AG08395 (cell line): Measurements from ENCODE around the gene STAG2.
"Not testable (repeated sequence)": the region's sequence is repeated elsewhere in the genome, so short reads cannot be mapped to it uniquely, and the experiment has no call there.

Experiments
- DNase-seq: peaks from one replicate; pipeline ENCODE4 v3.0.0; 2012; ENCODE audit warnings: mixed read lengths, low spot score

Gene STAG2

GRCh38 chrX:123961268-123962005 is at the start of gene STAG2:
Gene STAG2, plus strand, starts transcription at chrX:123961706. Its CDS starts 60,922 bp downstream, at chrX:124022628.
- DNase-seq = peak; percentile 50

DNA sequence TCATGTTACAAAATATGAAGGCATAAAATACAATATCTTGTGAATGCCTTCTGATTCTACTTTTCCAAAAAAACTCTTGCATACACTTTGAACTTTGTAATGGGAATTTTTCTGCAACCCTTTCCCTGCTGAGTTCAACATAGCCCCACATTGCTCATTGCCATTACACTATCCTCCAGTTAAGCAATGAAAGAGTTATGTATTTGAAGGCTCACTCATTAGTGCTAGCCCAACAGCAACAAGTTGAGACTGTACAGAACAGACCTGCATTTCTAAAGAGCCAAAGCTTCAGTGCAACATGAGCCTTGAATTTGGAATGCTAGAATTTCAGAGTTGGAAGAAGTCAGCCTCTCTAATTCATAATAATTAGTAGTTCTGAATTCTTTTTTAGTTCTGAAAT is 44.4 kb upstream of the STAG2 start:
- no peak for DNase-seq

GRCh38 chrX:123918106-123918721 is 43.3 kb upstream of the STAG2 start:
- DNase-seq = no peak

DNA sequence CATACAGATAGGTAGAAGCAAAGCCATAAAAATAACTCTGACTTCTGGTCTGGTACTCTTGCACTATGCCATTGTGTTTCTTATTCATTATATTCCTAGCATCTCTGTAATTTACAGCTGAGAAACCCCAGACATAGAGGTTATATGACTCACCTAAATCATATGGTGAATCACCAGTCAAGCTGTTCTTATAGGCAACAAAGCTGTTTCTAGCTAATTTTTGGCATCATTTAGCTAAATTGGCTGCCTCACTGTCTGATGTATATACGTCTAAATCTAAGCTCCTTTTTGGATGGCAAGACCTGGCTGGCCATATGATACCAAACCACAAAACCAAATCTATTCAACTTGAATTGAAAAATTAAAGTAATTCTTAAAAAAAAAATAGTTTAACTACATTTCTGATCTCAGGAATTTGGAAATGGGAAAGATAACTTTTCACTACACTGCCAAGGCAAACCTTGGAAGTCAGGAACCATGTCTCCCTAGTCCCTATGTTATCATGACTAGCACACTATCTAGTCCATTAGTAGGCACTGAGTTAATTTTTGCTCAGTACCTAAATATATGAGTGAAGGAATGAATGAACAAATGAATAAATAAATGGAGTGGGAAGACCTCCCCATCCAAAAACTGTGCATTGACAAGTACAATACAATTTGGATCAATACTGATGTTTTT is 41.3 kb upstream of the STAG2 start:
- DNase-seq = peak; percentile 55

GRCh38 chrX:123923211-123923610 is 38.3 kb upstream of the STAG2 start:
- DNase-seq = no peak

GRCh38 chrX:123924186-123924585 is 37.3 kb upstream of the STAG2 start:
- no peak for DNase-seq

DNA sequence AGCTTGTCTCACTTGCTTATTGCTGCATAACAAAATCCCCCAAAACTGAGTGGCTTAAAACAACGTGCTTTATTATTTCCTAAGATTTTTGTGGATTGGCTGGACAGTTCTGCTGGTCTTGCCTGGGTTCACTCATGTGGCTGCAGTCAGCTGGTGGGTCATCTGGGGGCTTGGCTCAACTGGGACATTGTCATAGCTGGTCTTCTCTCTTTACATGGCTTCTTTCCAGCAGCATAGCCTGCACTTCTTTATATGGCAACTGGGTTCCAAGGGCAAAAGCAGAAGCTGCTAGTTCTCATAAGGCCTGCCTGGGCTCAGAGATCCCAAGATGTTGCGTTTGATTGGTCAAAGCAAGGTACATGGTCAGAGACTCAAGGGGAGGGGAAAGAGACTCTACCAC is 33.7 kb upstream of the STAG2 start:
- no peak for DNase-seq

DNA sequence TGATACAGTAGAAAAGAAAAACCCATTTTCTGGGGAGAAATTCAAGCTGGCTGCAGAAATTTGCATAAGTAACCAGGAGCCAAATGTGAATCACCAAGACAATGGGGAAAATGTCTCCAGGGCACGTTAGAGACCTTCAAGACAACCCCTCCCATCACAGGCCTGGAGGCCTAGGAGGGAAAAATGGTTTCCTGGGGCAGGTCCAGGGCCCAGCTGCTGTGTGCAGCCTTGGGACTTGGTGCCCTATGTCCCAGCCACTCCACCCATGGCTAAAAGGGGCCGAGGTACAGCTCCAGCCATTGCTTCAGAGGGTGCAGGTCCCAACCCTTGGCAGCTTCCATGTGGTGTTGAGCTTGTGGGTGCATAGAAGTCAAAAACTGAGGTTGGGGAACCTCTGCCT is 29.5 kb upstream of the STAG2 start:
- DNase-seq = not testable (repeated sequence)

- DNase-seq = no peak
These were observed 18.4 kb upstream of the STAG2 start for GRCh38 chrX:123943074-123943473.

DNA sequence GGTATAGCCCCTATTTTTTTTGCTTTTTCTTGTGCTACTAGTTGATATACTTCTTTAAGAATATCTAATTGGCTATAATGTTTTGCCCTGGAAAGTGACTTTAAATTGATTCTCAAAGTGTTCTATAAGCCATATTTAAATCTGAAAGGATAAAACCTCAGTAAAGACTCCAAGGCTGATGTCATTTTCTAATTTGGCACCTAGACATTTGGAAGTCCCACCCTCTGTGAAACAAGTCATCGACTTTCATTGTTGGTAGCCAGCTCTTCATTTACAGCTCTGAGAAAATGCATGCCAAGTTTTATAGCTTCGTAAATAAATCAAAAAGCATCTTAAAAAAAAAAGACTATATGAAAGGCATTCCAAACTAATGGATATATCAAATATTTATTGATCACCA is 18.0 kb upstream of the STAG2 start:
- DNase-seq = no peak

DNA sequence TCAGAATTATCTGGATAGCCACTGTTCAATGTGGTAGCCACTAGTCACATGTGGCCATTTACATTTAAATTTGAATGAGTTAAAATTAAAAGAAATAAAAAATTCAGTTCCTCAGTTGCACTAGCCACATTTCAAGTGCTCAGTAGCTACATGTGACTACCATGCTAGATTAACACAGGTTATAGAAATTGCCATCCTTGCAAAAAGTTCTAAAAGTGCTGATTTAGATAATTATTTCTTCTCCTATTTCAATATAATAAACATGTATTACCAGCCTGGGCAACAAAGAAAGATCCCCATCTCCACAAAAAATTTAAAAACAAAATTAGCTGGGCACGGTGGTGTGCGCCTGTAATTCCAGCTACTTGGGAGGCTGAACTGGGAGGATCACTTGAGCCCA is 11.7 kb upstream of the STAG2 start:
- DNase-seq = no peak

DNA sequence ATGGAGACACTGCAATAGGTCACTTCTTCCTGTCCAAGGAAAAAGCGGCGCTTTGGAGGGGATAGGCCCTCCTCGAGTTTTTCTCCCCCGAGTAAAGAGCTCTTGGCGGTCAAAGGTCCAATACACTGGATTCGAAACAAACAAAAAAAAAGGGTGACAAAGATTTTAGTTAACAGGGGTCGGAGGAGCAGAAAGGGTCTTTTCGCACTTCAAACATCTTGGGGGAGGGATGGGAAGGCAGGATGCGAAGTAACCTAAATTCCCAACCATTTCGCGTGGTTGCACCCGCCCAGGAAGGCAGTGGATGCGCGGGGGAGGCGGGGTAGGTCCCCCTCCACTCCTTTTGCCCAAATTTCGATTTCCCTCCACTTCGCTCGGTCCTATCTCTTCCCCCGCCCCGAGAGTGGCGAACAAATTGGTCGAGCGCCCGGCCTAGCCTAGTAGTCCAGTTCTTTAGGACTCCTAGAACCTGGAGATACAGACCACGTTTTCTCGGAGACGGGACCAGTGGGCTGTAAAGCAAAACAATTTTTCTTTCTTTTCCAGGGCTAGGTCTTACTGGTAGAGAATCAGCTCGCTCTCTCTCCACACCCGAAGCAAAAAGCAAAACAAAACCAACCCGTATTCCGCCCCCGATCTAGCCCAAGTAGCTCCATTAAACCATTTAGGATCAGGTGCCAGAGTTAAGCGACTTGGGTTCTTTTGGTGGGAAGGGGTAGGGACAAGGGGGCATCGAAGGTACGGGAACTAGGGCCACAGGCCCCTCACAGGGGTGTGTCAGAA is 2.0 kb upstream of the STAG2 start:
- no peak for DNase-seq

DNA sequence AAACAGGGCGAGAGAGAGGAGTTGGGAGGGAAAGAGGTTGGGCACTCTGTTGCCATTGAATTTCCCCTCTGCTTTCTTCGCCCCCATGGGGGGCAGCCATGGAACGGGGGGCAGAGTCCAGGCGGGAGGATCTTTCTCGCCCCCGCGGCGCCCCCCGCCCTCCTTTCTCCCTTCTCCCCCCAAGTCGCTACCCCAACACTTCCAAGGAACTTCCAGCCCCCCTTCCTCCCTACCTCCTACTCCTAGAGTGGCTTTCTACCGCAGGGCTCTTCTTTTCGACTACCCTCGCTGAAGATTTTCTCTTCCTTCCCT is 594 bp upstream of the STAG2 start:
- no peak for DNase-seq

DNA sequence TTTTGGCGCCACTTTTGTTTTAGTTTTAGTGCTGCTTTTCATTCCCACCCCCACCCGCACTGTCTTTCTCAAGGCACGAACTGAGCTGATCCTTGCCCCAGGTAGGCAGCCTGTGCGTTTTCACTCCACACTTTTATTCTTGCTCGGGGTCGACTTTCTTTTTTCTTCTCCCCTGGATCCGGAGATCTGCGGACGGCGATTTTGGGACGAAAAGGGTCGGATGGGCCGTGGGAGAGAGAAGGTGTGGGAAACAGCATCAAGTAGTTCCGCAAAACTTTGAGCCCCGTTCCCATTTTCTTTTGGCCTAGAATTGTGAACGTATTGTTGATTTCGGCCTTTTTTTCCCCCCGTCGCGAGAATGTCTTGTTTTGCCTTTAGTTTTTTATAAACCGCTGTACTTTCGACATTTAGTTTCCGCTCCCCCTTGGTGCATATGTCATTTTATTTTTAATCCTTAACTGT is 531 bp downstream of the STAG2 start:
- no peak for DNase-seq

DNA sequence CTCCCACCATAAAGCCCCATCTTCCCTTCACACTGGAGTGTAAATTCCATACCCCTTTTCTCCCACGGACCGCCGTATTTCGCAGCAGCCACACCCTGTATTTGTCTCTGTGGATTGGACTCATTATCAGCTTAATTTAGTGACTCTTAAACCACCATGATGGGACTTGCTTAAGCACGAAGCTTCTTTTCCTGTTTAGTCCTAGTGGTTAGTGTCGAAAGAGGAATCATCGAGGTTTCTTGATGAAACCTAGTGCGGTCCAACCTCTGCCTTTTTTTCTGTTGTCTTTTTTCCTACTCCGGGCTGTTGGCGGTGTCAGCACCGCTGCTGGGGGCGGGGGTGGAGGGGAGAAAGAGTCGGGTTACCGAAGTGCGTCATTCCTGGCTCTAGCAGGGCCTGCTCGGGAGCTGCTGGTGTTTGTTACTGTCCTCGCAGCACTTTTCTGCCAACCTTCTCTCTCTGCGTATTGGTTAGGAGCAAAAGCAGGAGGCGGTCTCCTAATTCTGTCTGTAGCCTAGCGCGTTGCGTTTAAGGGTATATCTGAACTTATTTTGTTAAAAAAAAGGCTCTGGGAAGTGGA is 1.4 kb downstream of the STAG2 start:
- DNase-seq = peak; percentile 82

GRCh38 chrX:123964156-123964834 is 2.8 kb downstream of the STAG2 start:
- no peak for DNase-seq

GRCh38 chrX:123965712-123966111 is 4.2 kb downstream of the STAG2 start:
- DNase-seq = no peak

DNA sequence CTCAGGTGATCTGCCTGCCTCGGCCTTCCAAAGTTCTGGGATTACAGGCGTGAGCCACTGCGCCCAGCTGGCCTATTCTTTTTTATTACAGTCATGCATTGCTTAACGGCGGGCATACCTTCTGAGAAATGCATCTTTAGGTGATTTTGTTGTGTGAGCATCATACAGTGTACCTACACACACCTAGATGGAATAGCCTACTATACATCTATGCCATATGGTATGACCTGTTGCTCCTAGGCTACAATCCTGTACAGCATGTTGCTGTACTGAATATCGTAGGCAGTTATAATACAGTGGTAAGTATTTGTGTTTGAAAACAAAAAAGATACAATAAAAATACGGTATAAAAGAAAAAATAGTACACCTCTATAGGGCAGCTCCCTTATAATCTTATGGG is 6.0 kb downstream of the STAG2 start:
- DNase-seq = no peak

DNA sequence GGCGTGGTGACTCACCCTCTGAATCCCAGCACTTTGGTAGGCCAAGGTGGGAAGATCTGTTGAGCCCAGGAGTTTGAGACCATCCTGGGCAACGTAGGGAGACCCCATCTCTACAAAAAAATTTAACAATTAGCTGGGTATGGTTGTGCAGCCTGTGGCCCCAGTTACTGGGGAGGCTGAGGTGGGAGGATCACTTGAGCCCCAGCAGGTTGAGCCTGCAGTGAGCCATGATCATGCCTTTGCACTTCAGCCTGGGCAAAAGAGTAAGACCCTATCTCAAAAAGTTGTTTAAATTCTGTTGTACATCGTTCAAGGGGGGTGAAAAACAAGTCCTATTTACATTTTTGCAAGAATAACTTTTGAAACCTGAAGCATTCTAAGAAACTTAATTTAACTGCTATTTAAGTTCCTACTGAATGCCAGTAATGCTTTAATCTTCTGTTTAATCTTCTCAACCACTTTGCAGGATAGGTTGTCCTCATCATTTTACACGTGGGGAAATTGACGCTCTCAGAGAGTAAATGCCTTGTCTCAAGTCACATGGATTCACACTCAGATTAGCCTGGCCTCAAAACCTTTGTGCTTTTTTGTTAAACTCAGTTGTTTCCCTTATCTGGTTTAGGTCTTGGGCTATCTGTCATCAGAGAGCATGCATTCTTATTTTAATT is 7.0 kb downstream of the STAG2 start:
- DNase-seq = no peak

DNA sequence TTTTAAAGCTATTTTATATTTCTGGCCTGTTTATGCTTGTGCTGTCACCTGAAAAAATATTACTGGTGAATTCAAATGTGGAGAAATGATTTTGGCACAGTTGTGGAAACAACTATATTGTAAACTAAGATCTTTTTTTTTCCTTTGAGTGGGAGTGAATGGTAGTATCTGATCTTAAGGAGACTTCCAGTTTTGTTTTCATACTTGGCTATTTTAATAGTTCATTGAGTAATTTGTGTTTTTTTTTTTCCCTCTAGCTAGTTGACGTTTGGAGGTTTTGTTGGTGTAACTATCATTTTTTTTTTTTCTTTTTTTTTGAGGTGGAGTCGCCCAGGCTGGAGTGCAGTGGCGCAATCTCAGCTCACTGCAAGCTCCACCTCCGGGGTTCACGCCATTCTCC is 10.5 kb downstream of the STAG2 start:
- no peak for DNase-seq

DNA sequence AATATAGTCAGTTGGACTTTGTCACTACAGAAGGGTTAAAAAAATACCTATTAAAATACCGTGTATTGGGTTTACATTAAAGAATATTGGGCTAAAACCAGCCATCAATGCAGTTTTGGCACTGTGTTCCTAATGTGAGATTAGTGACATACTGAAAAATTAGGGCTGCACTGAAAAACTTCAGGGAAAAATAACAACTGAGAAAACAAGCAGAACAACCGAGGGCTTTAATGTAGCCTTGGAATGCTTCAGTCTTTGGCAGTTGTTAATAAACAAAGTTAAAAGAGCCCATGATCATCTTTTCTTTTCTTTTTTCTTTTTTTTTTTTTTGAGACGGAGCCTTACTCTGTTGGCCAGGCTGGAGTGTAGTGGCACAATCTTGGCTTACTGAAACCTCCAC is 12.4 kb downstream of the STAG2 start:
- DNase-seq = no peak
